Activated CD8-positive, alpha-beta memory T cell treated with anti-CD3 and anti-CD28 coated beads for 48 hours (primary cell): ENCODE results near the gene PTPN5.
"Not testable (repeated sequence)": the region's sequence is repeated elsewhere in the genome, so short reads cannot be mapped to it uniquely, and the experiment has no call there.

Source experiments
- DNase-seq, 3 experiments: peaks; one replicate each; pipeline ENCODE4 v3.0.0-alpha.2; 2020; ENCODE audit warnings: low read depth in 2 of 3, low spot score in 2 of 3

The PTPN5 gene

GRCh38 chr11:18692941-18693760 is 98.4 kb downstream of the PTPN5 start:
- no peak for DNase-seq

DNA sequence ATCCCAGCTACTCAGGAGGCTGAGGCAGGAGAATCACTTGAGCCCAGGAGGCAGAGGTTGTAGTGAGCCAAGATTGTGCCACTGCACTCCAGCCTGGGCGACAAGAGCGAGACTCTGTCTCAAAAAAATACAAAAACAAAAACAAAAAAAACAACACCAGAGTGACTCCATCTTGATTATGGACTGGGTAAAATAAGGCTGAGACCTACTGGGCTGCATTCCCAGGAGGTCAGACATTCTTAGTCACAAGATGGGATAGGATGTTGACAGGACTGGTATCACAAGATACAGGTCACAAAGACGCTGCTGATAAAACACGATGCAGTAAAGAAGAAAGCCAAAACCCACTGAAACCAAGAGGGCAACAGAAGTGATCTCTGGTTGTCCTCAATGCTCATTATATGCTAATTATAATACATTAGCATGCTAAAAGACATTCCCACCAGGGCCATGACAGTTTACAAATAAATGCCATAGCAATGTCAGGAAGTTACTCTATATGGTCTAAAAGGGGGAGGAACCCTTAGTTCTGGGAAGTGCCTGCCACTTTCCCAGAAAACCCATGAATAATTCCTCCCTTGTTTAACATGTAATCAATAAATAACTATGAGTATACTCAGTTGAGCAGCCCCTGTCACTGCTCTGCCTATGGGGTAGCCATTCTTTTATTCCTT is 100.0 kb downstream of the PTPN5 start:
- not testable (repeated sequence) for DNase-seq

- no peak for DNase-seq
Measured at GRCh38 chr11:18684267-18684666, 107.3 kb downstream of the PTPN5 start.

DNA sequence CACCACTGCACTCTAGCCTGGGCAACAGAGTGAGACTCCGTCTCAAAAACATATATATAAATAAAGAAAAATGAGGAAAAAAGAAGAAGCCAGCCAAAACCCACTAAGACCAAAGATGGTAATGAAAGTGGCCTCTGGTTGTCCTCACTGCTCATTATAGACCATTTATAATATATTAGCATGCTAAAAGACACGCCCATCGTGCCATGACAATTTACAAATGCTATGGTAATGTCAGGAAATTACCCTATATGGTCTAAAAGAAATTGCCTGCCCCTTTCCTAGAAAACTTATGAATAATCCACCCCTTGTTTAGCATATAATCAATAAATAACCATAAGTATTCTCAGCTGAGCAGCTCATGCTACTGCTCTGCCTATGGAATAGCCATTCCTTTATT is 109.1 kb downstream of the PTPN5 start:
- no peak for DNase-seq

GRCh38 chr11:18681949-18682348 is 109.6 kb downstream of the PTPN5 start:
- DNase-seq, result not testable (repeated sequence)
